Hematopoietic multipotent progenitor cell (in vitro differentiated cells): ENCODE results near the gene C4orf50. TPM values are rescaled to one million over a fixed set of nuclear protein-coding genes. Genes with fewer than 3 reads are reported as not detected.
"Not testable (repeated sequence)": the region's sequence is repeated elsewhere in the genome, so short reads cannot be mapped to it uniquely, and the experiment has no call there.

Experiments used
- DNase-seq, 3 donors: peaks; one replicate each; pipeline ENCODE4 v3.0.0-alpha.2; 2011 to 2015; ENCODE audit warnings: low read depth in 2 of 3, low spot score in 2 of 3
- total RNA-seq: library from RNA; depleted of rRNA; stranded (reverse); fragments of >200 nt; gene quantifications from one replicate; pipeline ENCODE4 v1.2.3, GENCODE V29; 2012

C4orf50 gene
- total RNA-seq, 1 donor: under 0.01 TPM

DNA sequence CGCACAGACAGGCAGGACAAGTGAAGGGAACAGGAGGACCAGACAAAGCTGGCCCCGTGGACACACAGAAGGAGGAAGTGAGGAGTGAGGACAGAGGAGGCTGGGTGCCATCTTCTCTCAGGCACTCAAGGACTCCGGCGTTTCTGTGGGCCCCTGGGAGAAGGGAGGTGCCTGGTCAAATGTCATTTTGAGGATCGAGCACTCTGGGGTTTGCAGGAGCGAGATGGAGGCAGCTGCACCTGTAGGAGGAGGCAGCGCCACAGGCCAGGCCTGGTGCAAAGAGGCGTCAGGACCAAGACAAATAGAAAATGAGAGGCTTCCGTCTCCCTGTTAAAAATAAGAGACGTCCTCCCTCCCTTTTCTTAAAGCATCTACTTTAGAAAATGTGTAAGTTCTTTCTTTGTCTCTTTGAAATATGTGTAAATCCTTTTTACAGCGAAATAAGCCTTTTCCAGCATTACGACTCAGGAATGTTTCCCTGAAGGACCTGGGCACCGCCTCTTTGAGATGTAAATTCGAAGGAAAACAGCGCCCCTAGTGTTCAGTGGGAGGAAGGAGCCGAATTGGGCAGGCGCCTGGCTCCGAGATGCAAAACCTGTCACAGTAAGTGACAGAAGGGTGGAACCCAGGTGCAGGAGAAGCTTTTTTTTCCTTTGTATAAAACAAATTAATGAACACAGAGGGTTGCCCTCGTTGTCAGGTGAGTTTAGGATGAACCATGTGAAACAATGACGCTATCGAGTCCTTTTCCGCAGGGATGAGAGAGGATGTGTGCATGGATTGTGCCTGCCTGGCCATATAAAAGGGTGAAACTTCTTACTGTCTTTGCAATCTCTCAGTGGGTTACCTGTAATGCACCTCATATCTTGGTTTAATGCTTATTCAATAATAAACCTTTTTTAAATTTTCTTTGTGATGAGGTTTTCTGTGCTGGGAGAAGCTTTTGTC is 1.4 kb upstream of the C4orf50 start:
- DNase-seq: peak in 2 of 3 donors; percentile 34 to 64

DNA sequence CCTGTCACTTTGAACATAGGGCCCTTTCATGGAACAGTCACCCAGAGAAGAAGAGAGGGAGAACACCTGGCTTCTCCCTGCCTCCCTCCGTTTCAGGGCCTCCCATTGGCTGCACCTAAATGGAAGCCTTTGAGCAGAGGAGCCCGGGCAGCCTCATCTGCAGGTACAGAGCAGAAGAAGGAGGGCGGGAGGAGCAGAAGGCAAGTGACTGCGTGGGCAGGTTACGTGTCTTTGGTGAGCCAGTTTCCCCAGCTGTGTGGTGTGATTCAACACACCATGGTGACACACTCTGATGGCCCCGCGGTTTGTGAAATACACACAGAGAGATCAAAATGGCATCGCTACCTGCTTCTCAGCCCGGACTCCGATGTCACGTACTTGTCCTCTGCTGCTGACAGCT is 431 bp downstream of the C4orf50 start:
- no peak for DNase-seq

DNA sequence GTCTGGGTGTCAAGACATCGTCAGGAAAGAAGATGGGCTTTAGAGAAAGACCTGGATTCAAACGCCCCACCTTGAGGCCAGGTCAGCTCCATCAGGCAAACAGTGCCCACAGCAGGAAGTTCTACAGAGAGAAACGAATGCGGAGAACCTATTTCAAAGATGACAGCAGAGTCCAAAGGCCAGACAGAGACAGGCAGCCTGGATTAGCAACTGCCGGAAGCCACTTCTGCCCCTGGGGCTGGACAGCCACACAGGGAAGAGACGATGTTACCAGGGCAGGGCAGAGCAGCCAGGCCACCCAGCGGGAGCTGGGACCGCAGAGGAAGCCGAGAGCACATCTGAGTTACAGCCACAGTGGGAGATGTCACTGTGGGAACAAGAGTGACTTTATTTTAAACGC is 1.2 kb downstream of the C4orf50 start:
- DNase-seq: no peak

DNA sequence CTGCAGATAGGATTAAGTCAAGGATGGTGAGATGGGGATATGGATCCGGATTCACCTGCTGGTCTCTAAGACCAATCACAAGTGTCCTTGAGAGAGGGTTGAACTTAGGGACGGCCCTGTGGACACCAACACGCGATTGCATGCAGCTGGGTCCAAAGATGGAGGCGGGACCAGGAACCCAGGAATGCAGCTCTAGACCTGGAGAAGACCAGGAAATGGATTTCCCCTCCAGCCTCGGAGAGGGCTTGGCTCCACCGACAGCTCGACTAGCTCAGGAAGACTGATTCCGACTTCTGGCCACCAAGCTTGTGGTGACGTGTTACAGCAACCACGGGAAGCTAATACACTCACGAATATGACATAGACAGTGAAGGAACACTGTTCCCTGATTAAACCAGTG is 4.7 kb downstream of the C4orf50 start:
- DNase-seq: no peak

DNA sequence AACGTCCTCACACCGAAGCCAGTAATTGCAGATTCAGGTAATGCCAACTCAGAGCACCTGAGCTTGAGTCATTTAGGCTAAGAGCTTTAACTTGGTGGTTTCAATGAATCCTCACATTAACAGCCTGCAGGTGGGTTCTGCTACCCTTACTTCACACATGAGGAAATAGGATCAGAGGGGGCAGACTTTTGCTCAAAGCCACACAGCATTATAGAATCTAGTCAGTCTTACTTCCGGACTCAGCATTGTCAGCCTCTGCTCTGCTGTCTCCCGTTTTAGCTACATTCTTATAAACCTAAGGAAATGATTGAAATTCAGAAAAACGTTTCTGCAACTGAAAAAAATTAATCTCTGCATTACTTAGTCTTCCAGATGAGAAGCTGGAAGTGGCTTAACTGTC is 6.0 kb downstream of the C4orf50 start:
- no peak for DNase-seq

DNA sequence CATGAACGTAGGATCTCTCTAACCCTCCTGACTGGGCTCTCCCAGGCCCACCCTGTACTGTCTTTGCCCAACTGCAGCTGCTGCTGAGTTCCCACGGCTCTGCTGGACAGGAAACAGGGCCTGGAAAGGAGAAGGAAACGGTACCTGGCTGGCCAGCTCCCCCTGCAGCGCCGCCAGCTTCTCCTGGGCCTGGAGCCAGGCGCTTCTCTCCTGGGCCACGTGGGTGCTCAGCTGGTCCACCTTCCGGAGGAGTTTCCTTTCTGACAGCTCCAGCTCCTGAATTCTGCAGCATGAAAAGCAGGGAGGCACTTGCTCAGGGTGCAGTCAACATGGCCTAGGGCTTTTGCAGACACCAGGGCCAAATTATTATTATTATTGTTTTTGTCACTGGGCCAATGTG is 6.5 kb downstream of the C4orf50 start:
- no peak for DNase-seq

DNA sequence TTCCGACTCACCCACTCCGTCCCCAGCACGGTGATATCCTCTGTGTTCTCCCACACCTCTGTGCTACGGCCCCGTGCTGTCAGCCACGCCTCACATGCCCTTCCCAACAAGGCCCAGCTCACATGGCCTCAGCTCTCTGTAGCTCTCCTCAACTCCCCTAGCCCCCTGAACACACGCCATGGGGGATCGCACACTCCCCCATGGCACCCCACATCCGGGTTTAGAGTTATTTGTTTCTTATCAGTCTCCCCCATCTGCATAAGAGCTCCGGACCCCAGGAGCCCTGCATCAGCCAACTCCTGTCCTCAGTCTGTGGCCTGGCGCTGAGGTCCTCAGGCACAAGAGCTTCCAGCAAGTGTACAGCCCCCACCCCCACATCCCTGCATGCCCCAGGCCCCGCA is 7.0 kb downstream of the C4orf50 start:
- DNase-seq: peak in 2 of 3 donors; percentile 81 to 89

DNA sequence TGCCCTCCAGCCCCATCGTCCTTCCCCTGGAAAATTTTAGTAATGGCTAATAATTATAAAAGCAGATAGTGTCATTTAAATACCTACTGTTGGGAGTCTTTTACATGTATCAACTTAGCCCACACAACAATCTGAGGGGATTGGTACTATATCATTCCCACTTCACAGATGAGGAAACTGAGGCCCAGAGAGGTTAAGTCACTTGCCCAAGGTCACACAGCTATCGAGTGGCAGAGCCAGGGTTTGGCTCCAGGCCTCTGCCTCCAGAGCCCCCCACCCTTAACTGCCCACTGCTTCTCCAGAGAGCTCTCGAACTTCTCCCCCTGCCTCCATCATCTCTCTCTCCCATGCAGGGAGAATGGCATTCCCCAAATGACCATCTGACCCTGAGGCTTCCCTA is 7.4 kb downstream of the C4orf50 start:
- DNase-seq: no peak

DNA sequence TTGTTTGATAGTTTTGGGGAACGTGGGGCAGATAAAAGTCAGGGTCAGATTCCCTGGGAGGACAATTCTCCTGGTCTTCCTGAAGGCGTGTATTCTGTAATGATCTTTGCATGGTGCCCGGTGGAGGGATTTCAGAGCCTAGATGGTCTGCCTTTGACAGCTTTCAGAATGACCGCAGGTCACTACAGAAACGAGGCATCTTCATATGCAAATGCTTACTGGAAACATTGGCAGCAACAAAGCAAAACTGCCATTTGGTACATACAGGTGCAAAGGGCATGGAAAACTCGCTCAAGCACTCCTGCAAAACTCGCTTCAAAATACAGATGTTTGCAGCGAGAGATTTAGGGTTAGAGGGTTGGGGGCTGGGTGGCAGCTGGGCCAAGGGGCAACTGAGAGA is 8.8 kb downstream of the C4orf50 start:
- no peak for DNase-seq

DNA sequence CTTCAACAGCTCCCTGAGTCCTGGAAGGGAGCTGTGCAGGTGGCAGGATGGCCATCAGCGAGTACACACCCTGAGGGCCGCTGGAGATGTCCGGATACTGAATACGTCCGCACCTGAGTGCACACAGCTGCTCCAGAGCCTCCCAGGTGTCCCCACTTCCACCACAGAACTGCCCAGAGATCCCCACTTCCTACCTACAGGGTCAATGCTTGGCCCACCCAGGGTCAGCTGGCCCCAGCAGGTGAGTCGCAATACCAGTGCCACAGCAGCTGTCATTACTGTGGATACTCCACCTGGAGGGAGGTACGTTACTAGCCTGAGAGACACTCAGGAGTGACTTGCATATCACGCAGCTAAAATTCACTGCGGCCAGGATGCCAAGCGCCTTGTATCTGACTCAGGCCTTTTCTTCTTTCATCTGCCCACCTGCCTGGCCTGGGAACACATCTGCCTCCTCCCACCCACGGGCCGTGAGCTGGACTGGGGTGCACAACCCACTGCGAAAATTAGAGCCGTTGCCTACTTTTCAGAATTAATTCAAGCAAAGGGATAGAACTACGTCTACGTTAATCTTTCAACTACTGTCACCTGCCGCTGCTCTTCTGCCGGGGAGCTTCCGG is 9.4 kb downstream of the C4orf50 start:
- no peak for DNase-seq

DNA sequence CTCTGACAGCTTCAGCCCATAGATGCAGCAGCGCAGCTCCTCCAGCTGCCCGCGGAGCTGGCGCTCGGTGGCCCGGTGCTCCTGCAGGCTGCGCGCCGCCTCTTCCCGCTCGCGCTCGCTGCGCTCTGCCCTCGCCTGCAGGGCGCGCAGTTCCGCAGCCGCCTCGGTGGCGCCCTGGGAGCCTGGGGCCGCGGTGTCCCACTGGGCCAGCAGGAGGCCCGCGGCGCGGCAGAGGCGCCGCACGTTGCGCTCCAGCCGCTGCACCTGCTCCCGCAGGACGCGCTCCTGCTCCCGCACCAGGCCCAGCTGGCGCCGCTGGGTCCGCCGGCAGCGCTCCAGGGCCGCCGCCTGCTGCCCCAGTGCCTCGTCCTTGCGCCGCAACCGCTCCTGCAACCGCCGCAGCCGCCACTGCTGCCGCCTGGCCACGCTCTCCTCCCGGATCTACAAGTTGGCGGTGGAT is 10.1 kb downstream of the C4orf50 start:
- peak in 2 of 3 donors; percentile 29 to 38 for DNase-seq

DNA sequence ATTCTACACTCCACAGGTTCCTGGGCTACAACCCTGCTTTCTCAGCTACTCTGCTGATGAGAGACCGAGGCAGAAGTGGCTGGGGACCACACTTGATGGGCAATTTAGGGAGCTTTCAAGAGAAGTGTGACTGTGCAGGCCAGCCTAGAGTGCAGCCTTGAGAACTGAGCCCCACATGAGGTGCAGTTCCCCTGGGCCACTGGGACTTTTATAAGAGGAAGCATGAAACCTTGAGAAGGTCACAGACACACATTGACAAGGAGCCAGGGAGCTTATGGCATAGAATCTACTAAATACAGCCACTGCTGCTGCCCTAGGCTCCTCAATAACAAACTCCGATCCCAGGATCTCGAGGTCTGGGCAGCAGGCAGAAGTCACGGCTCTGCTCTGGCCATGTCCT is 13.1 kb downstream of the C4orf50 start:
- no peak for DNase-seq

DNA sequence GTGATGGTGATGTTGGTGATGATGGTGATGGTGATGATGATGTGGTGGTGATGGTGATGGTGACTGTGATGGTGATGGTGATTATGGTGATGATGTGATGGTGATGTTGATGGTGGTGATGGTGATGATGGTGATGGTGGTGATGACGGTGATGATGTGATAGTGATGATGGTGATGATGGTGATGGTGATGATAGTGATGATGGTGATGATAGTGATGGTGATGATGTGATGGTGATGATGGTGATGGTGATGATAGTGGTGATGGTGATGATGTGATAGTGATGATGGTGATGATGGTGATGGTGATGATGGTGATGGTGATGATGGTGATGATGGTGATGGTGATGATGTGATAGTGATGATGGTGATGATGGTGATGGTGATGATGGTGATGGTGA is 14.7 kb downstream of the C4orf50 start:
- not testable (repeated sequence) for DNase-seq

DNA sequence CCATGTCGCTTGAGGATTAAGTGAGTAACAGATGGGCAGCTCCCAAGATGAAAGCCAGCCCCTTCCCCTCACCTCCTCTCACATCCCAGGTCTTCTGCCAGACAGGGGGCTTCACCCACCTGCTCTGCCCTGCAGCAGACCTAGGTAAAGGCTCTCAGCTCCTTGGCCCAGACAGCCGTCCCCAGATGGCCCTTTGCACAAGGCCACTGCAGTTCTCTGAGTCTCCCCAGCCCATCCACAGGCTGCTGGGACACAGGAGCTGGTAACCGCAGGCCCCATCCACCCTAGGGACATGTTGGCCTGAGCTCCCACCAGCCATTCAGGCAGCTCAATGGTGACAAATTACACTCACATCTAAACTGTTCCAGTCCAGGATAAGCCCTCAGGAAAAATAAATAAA is 15.3 kb downstream of the C4orf50 start:
- no peak for DNase-seq

DNA sequence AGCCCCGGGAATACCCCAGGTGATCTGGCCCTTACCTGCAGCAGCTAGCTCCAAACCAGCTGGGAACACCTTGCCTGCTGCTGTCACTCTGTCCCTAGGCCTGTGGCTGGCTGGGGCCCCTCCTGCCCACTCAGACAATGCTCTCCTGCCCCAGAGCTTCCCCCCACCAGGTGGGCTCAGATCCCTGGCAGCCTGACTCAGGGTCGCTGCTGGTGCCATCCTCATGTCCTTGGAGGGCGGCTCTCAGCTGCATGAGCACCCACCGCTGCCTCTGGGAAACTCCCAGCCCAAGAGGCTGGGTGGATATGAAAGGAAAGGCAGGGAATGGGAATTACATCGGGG is 15.8 kb downstream of the C4orf50 start:
- no peak for DNase-seq

DNA sequence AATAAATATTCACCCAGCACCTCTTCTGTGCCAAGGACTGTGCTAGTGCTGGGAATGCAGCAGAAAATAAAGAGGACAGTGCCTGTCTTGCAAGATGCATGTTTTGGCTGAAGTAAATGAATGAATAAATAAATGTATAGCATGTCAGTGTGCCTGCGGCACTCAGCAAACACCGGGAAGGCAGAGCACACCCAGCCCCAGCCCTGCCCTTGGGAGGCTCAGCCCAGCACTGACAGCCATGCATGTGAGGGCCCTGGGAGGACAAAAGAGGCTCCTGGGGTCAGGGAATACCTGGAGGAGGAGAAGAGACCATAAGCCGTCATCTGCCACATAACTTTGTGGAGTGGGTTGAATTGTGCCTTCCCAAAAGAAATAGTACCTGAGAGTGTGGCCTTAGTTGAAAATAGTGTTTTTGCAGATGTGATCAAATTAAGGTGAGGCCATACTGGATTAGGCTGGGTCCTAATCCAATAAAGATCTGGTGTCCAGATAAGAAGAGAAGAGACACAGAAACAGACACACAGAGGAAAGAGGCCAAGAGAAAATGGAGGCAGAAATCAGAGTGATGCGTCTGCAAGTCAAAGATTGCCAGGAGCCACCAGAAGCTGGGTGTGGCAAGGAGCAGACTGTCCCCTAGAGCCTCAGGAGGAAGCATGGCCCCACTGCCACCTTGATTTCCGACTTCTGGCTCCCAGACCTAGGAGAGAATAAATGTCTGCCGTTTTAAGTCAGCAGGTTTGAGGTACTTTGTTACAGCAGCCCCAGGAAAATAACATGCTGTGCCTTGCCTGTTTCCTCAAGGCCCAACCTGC is 16.3 kb downstream of the C4orf50 start:
- DNase-seq: no peak

DNA sequence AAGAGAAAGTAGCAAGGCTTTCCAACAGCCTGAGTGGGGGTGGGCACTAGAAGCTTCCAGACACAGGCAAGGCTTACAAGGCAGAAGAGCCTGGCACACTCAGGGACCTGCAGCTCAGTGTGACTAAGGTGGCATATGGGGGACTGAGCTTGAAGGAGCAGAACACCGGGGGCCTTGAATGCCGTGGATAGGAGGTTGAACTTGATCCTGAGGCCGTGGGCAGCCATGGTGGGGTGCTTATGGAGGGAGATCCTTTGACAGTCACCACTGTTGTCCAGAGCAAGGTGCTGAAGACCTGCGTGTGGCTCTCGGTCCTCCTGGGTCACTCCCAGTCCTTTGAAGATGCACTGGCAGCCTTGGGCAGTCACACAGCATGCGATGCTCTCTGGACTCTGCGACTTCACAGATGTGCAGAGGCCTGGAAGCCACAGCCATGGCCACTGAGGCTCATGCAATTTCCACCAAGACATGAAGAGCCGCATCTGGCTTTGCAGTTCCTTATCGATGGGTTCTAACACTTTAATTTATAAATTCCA is 18.3 kb downstream of the C4orf50 start:
- DNase-seq: no peak

DNA sequence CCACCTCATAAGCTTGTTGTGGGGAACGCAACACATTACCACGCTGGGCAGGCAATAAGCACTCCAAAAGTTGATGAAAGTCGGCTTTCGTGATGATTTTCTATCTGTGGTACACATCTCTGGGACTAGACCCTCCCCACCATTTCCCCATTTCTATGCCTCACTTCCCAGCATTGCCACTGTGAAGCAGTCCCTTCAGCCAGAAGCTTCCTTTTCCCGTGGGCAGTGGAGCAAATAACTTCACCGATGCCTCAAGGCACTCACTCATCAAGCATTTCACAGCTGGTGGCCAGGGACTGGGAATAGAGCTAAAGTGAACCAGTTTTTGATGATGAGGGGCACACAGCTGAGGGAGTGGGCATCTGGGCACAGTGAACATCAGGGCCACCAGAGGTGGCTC is 18.9 kb downstream of the C4orf50 start:
- no peak for DNase-seq

DNA sequence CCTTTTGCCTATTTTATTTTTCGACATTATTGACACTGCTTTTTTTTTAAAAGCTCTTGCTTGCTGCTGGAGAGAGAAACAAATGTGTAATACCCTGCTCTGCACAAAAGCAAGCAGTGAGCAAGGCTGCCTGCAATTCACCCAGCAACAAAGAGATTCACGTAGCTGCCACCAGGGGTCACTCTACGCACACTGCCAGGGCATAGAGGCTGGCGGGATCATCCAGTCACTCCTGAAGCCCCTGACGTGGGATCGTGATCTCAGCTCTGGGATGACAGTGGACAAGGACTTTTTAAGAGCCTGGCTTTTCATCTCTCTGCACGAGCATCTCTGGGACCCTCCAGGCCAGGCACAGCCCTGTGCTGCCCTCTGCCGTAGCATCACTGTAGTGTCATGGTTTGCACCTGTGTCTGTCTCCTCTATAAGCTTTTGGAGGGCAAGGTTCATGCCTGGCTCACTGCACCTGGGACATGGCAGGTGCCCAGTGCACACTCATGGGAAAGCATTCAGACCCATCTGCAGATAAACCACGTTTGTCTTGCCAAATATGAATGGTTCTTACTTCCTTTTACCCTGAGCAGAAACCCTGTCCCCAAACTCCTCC is 19.8 kb downstream of the C4orf50 start:
- peak in 2 of 3 donors; percentile 55 to 77 for DNase-seq

DNA sequence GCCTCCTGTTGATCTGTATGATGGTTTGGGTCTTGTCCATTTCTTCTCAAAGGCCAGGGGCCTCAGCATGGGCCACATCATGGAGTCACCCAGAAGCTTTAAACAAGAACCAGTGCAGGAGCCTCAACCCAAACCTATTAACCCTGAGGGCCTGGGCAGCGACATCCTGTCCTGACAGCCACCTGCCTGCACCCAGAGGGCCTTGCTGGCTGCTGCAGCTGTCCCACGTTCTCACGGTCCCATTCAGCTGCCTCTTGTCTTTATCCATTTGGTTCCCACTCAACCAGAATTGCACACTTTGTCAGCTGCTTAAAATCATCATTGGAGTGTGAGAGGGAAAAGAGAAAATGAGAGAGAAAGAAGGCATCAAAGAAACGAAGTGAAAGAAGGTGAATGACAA is 21.6 kb downstream of the C4orf50 start:
- no peak for DNase-seq
